Measurements from ENCODE around the gene PIP5K1C. TPM values are rescaled to one million over a fixed set of nuclear protein-coding genes. Genes with fewer than 3 reads are reported as not detected.

Gene PIP5K1C
- polyA plus RNA-seq, 1 donor, result 22.4 TPM

GRCh38 chr19:3721887-3722442 lies 21.7 kb upstream of the PIP5K1C start:
- DNase-seq, result no peak

DNA sequence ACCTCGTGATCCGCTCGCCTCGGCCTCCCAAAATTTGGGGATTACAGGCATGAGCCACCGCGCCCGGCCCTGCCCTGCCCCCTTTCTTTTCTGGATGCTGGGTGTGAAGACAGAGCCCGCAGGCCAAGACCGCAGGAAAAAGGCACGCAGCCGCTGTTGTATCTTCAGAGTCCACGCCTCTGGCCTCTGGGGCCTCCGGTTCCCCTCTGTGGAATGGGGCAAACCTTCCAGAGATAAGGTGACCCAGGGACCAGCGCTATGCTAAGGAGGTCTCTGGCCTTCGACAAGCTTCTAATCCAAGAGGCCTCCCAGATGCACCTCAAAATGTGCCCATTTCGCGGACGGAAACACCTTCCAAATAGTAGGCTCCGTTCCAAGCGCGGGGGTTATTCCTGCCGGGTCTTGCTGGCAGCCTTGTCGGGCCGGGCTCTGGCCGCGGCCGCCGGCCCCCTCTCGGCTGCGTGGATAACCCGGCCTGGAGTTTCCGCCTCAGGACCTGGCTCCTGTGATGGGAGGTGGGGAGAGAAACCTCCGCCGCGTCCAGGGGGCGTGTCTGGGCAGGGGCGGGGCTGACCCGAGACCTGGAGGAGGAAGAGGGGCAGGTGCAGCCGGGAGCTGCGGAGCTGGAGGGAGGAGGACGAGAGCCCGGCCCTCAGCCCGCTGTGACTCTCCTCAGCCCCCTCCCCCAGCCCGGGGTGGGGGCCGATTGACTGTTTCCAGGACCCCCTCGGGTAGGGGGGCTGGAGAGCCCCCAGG lies 21.0 kb upstream of the PIP5K1C start:
- peak; percentile 76 for DNase-seq

DNA sequence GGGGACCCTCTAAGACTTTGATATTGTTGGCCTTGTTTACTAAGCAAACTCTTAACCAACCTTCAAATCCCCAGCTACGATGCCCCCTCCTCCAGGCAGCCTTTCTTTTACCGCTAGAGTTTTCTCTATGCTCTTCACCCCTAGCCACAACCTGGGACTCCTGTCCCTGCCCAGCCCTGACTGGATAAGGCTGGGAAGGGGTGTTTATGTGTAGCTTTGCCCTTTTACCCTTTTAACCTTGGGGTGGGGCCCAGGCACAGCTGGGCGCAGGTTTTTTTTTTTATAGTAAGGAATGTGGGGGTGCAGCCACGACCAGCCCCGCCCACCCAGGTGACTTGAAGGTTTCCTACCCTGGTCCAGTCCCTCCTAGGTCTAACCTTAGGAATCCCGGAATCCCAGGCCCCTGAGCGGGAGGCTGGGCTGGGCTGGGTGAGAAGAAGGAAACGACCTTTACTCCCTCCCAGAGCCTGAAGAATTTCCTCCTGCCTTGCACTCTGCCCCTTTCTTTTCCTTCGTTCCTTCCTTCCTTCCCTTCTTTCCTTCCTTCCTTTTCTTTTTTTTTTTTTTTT lies 20.2 kb upstream of the PIP5K1C start:
- no peak for DNase-seq

DNA sequence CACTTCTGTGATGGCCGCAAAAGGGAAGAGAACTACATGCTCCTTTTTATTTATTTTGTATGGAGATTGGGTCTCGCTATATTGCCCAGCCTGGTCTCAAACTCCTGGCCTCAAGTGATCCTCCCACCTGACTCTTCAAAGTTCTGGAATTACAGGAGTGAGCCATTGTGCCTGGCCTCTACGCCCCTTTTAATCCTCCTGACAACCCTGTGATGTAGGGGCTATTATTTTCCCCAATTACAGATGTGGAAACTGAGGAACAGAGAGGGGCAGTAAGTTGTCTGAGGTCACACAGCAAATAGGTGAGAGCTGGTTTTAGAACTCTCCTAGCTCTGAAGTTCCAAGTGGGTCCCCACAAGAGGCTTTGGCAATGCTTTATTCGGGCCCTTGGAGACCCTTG lies 19.6 kb upstream of the PIP5K1C start:
- no peak for DNase-seq

GRCh38 chr19:3716147-3716668 lies 15.9 kb upstream of the PIP5K1C start:
- DNase-seq, result no peak

GRCh38 chr19:3712663-3713611 lies 12.7 kb upstream of the PIP5K1C start:
- no peak for DNase-seq

- no peak for DNase-seq
Observed at GRCh38 chr19:3710265-3710812, 10.1 kb upstream of the PIP5K1C start.

DNA sequence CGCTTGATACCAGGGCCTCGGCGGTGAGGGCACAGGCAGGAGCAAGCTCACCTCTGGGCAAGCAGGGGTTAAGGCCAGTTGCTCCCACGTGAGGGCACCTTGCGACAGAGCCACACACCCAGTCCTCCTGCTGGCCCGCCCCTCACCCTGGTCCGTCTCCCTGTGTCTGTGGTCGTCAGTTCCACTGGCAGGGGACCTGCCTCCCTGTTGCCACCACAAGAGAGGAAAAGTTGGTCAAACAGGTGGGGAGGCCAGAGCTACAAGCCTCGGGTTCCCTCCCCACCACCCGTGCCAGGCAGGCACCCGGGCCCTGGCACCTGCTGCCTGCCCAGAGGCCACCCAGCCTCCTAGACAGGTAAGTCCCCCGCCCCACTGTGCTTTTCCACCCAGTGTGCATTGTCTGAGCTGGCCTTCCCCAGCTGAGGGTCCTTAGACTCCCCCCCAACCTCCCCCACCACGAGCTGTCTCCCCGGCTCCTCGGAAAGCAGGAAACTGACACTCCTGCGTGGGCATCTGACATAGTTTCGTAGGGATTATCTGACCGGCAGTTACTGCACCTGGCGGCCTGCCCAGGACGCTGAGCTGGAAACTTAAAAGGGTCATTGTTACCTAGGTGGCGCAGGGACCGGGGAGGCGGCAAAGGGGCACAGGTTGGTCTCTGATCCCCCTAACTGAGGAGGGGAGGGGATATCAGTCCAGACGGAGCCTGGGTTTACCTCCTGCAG lies 8.1 kb upstream of the PIP5K1C start, which contains the start of gene TJP3:
Gene TJP3, plus strand, starts transcription at position 178 of the 725 bp plus-strand sequence. CDS start 20,049 bp downstream, outside the sequence.
- DNase-seq, result no peak

GRCh38 chr19:3707868-3708206 lies 7.6 kb upstream of the PIP5K1C start:
- no peak for DNase-seq

DNA sequence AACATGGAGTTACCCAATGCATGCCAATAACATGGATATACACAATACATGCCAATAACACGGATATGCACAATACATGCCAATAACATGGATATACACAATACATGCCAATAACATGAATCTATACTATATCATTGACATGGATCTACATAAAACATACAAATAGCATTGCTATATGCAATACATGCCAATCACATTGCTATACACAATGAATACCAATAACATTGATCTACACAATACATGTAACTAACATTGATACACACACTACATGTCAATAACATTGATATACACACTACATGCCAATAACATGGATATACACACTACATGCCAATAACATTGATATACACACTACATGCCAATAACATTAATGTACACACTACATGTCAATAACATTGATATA lies 932 bp upstream of the PIP5K1C start:
- DNase-seq, result no peak

GRCh38 chr19:3699741-3700241 lies 477 bp downstream of the PIP5K1C start:
- DNase-seq, result no peak

DNA sequence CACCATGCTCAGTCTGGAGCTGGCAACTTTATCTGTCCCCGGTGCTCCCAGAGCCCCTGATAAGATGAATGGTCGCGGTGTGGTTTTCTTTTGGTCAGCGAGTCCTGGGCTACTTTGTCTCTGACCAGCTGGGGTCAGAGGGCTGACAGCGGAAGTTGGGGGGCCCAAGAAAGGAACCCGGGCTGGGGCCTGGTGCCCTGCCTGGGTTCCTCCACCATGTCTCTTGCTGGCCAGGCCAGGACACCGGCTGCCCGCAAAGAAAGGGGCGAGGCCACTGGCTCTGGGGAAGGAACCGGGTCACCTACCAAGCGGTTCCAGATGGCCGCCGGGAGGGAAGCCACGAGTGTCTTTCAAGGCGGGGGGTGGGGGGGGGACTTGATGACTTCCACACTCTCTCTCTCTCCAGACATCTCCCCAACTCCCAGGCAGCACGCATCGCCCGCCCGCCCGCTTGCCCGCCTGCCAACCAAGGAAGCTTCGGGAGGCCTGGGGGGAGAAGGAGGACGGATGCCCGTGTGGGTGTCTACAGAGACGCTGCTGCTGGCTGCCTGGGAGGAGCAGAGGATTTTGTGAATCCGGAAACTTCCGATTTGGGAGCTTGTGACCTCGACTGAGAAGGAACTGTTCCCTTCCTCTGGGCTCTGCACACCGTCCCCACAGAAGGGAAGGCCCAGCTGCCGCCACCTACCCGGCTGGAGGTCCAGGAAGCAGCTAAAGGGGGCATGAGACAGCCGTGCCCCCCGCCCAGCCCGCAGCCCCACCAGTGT lies 1.1 kb downstream of the PIP5K1C start:
- DNase-seq, result peak; percentile 54

GRCh38 chr19:3698386-3698950 lies 1.8 kb downstream of the PIP5K1C start:
- no peak for DNase-seq

DNA sequence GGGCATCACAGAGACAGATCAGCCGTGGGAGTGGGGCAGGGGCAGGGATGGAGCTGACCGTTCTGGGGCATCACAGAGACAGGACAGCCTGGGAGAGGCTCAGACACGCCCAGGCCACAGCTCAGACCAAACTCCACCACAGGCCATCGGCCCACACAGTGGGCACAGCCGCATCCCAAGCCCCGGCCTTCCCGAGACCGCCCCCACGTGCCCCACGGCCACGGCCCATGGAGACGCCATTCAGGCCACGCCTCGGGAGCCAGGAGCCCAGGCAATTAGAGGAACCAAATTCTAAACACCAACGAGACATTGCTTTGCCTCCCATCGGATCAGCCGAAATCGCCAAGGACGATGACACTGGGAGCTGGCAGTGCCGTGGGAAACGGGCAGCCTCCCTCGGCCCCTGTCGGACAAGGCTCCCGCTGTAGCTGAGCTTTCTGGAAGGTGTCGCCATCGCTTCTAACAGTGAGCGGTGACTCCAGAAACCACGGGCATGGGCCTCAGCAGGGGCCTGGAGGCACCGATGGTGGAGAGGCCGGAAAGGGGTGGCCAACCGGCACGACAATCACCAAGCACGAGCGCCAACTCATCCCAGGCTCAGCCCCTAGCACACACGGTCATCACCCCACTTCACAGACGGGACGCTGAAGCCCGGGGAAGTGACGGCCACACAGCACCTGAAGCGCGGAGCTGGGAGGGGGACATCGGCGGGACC lies 2.4 kb downstream of the PIP5K1C start:
- DNase-seq, result no peak

- no peak for DNase-seq
Observed at GRCh38 chr19:3697094-3697493, 3.2 kb downstream of the PIP5K1C start.

GRCh38 chr19:3696660-3696995 lies 3.6 kb downstream of the PIP5K1C start:
- no peak for DNase-seq

DNA sequence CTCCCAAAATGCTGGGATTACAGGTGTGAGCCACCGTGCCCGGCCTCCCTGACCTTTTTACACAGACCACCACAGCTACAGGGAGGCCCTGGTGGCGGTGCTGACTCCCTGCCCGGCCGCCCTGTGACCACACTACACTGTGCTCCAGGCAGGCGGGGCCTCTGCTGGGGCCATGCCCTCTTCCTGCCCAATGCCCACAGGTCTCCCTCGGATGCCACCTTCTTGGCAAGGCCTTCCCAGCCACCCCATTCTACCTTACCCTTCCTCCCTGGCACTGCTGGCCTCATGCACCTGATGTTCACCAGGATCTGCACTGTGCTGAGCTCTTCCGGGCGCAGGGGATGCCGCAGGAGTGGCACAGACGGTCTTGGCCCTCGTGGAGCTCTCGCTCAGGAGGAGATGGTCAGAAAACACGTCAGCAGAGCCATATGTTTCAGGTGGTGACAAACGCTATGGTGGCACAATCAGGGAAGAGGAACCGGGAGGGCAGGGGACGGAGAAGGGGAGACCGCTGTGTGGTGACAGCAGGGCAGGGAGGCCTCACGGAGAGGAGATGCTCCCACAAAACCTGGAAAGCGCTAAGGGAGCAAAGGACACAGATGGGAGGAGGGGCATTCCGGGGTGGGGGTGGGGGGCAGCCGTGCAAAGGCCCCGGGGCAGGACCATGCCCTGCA lies 4.1 kb downstream of the PIP5K1C start:
- DNase-seq, result no peak

GRCh38 chr19:3695124-3695733 lies 5.0 kb downstream of the PIP5K1C start:
- no peak for DNase-seq
